Hepatocyte (in vitro differentiated cells): ENCODE results near the gene ZNF282. TPM values are rescaled to one million over a fixed set of nuclear protein-coding genes. Genes with fewer than 3 reads are reported as not detected.

Source experiments
- DNase-seq: peaks from one replicate; pipeline ENCODE4 v3.0.0-alpha.2; 2016; ENCODE audit warnings: low spot score
- H2AFZ ChIP-seq: fragments of 200-600 bp; sonication (generic); 2 replicates; pipeline ENCODE4 v1.6.0; 2016; ENCODE audit warnings: antibody characterized with exemption, mild to moderate bottlenecking
- H3K27ac ChIP-seq: fragments of 200-600 bp; sonication (generic); 2 replicates; pipeline ENCODE4 v1.5.1; 2016; ENCODE audit warnings: mild to moderate bottlenecking
- H3K27me3 ChIP-seq: fragments of 200-600 bp; sonication (generic); 2 replicates; pipeline ENCODE4 v1.6.1; 2016
- H3K36me3 ChIP-seq: fragments of 200-600 bp; sonication (generic); replicated peaks from 2 replicates; pipeline ENCODE4 v1.5.1; 2016; ENCODE audit warnings: low read depth; ENCODE audit not compliant: insufficient read depth
- H3K4me1 ChIP-seq: fragments of 200-600 bp; sonication (generic); 2 replicates; pipeline ENCODE4 v1.5.1; 2016; ENCODE audit warnings: mild to moderate bottlenecking, moderate library complexity; ENCODE audit not compliant: insufficient read depth
- H3K4me2 ChIP-seq: fragments of 200-600 bp; sonication (generic); 2 replicates; pipeline ENCODE4 v1.6.0; 2016
- H3K4me3 ChIP-seq: fragments of 200-600 bp; sonication (generic); 2 replicates; pipeline ENCODE4 v1.5.1; 2016; ENCODE audit warnings: mild to moderate bottlenecking
- H3K79me2 ChIP-seq: fragments of 200-600 bp; sonication (generic); 2 replicates; pipeline ENCODE4 v1.6.0; 2017; ENCODE audit warnings: mild to moderate bottlenecking
- H3K9me2 ChIP-seq: fragments of 200-600 bp; sonication (generic); replicated peaks from 2 replicates; pipeline ENCODE4 v1.6.0; 2017; ENCODE audit warnings: mild to moderate bottlenecking; ENCODE audit not compliant: insufficient read depth
- H3K9me3 ChIP-seq: fragments of 200-600 bp; sonication (generic); 2 replicates; pipeline ENCODE4 v1.5.1; 2016; ENCODE audit warnings: low read depth, mild to moderate bottlenecking
- H4K20me1 ChIP-seq: fragments of 200-600 bp; sonication (generic); 2 replicates; pipeline ENCODE4 v1.6.0; 2016; ENCODE audit warnings: mild to moderate bottlenecking; ENCODE audit not compliant: insufficient read depth, poor library complexity, severe bottlenecking
- EZH2 ChIP-seq: fragments of 200-600 bp; sonication (generic); IDR thresholded peaks from 2 replicates; pipeline ENCODE4 v1.6.1; 2016; ENCODE audit warnings: antibody characterized with exemption, mild to moderate bottlenecking, borderline replicate concordance
- EZH2phosphoT487 ChIP-seq: fragments of 200-600 bp; sonication (generic); IDR thresholded peaks from one replicate; pipeline ENCODE4 v1.6.1; 2018; ENCODE audit warnings: antibody characterized with exemption, mild to moderate bottlenecking, low read depth, moderate library complexity; ENCODE audit not compliant: unreplicated experiment, severe bottlenecking
- WGBS: methylation state at CpG from one replicate; pipeline ENCODE4 v1.1.6; 2016; ENCODE audit warnings: low lambda C conversion rate; ENCODE audit errors: missing lambda C conversion rate; 5-methylcytosine and 5-hydroxymethylcytosine counted together
- polyA plus RNA-seq: library from polyadenylated mRNA; unstranded; fragments of >200 nt; fragmentation: Nextera tagmentation; extraction: Ambion mirVana; gene quantifications from 2 replicates; pipeline ENCODE4 v1.2.1, GENCODE V29; 2016
- total RNA-seq: library from RNA; depleted of rRNA; stranded (reverse); fragments of >200 nt; gene quantifications from 2 replicates; pipeline ENCODE4 v1.2.3, GENCODE V29; 2014
- TF ChIP-seq, protein P1 (sequence below): fragments of 200-600 bp; sonication (generic); IDR thresholded peaks from 2 replicates; pipeline ENCODE4 v1.5.1; 2016; ENCODE audit warnings: antibody characterized with exemption, mild to moderate bottlenecking; ENCODE audit not compliant: poor library complexity

Gene ZNF282
- total and polyA plus RNA-seq, 2 experiments from 2014 or later: 10.8 to 16.7 TPM

DNA sequence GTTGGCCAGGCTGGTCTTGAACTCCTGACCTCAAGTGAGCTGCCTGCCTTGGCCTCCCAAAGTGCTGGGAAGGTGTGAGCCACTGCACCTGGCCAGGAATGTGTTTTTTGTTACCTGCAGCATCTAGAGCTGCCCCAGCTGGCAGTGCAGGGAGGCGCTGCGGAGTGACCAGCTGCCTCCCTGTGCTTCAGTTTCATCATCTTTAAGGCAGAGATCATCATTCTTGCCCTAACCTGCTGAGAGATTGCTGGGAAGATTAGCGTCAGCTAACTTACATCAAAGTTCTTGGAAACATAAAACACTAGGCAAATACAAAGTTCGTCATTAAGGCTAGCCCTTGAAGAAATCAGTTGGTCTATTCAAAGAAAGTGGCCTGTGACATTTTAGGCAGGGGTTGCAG, 2.3 kb downstream of the ZNF282 start:
- 82% methylated on average over 4 of the region's 4 CpGs for WGBS
- H3K36me3 ChIP-seq: no peaks in the 10 kb centered on the region
- H3K27ac ChIP-seq: no peak overlapping the region
- no peaks in the 10 kb centered on the region for H3K9me2 ChIP-seq
- DNase-seq: no peak
- H3K4me3 ChIP-seq: no peak overlapping the region
- TF ChIP-seq EZH2phosphoT487: no peak
- TF ChIP-seq EZH2: no peak
- TF ChIP-seq, protein P1, sequence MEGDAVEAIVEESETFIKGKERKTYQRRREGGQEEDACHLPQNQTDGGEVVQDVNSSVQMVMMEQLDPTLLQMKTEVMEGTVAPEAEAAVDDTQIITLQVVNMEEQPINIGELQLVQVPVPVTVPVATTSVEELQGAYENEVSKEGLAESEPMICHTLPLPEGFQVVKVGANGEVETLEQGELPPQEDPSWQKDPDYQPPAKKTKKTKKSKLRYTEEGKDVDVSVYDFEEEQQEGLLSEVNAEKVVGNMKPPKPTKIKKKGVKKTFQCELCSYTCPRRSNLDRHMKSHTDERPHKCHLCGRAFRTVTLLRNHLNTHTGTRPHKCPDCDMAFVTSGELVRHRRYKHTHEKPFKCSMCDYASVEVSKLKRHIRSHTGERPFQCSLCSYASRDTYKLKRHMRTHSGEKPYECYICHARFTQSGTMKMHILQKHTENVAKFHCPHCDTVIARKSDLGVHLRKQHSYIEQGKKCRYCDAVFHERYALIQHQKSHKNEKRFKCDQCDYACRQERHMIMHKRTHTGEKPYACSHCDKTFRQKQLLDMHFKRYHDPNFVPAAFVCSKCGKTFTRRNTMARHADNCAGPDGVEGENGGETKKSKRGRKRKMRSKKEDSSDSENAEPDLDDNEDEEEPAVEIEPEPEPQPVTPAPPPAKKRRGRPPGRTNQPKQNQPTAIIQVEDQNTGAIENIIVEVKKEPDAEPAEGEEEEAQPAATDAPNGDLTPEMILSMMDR: no peak
- H3K4me1 ChIP-seq: peaks cover 10% of the 10 kb centered on the region
- peaks cover 17% of the 10 kb centered on the region for H4K20me1 ChIP-seq
- peaks cover 60% of the 10 kb centered on the region for H3K79me2 ChIP-seq
- H2AFZ ChIP-seq: no peak overlapping the region
- no peaks in the 10 kb centered on the region for H3K9me3 ChIP-seq
- H3K27me3 ChIP-seq: no peaks in the 10 kb centered on the region
- peak overlapping the region; percentile 99 for H3K4me2 ChIP-seq

DNA sequence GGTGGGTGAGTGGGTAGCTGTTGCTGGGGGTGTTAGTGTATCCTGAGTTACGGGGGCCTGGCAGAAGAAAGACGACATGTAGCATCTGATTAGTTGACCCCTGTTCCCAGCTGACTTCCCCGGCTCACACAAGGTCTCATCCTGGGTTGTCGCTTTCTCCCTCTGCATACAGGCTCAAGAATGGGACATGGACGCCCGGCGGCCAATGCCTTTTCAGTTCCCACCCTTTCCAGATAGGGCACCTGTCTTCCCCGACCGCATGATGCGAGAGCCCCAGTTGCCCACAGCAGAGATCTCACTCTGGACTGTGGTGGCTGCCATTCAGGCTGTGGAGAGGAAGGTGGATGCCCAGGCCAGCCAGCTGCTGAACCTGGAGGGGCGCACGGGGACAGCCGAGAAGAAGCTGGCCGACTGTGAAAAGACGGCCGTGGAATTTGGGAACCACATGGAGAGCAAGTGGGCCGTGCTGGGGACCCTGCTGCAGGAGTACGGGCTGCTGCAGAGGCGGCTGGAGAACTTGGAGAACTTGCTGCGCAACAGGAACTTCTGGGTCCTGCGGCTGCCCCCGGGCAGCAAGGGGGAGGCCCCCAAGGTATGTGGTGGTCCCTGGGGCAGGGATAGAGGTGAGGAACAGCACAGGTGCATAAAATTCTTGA, 2.9 kb downstream of the ZNF282 start:
- TF ChIP-seq EZH2phosphoT487 (no peak), EZH2 (no peak)
- TF ChIP-seq, protein P1: no peak
- Histone ChIP-seq H3K79me2 (peaks cover 66% of the 10 kb centered on the region), H3K27ac (no peak overlapping the region)

DNA sequence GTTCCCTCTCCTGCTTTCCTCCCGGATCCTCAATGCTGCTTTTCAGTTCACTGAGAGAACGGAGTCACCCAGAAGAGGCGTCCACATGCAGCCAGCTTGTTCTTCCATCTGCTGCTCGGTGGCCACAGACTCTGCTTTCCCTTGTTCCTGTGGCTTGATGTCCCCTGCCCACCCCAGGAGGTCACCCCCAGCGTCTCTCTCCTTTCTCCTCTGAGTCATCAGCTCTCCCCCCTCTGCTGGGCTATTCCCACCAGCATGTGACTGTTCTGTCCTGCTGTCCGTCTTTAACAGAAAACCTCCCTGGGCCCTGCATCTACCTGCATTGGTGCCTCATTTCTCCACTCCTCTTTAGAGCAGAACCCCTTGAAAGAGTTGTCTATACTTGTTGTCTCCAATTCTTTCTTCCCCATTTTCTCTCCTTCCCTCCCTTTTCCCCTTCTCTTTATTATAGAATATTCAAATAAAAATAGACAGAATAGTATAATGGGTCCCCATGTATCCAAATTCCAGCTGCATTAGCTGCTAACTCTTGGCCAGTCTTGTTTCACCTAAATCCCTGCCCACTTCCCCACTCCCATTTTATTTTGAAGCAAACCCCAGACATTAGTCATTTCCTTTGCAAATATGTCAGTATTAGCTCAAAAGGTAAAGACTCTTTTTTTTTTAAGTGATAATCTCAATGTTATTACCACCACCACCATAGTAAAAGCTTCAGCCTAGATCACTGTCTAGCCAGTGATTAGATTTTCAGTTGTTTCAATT, 4.1 kb downstream of the ZNF282 start:
- H4K20me1 ChIP-seq: peaks cover 17% of the 10 kb centered on the region

More for the DNA sequence above, 2.9 kb downstream of the ZNF282 start:
- H2AFZ ChIP-seq: no peak overlapping the region
- H3K9me2 ChIP-seq: no peaks in the 10 kb centered on the region
- H3K27me3 ChIP-seq: no peaks in the 10 kb centered on the region
- H3K4me3 ChIP-seq: no peak overlapping the region
- peaks cover 17% of the 10 kb centered on the region for H4K20me1 ChIP-seq
- no peak for DNase-seq
- no peak overlapping the region for H3K4me2 ChIP-seq
- H3K36me3 ChIP-seq: no peaks in the 10 kb centered on the region
- WGBS: 94% methylated on average over 21 of the region's 22 CpGs
- H3K4me1 ChIP-seq: peaks cover 10% of the 10 kb centered on the region
- no peaks in the 10 kb centered on the region for H3K9me3 ChIP-seq

More for the DNA sequence above, 4.1 kb downstream of the ZNF282 start:
- peaks cover 10% of the 10 kb centered on the region for H3K4me1 ChIP-seq
- H3K27me3 ChIP-seq: no peaks in the 10 kb centered on the region
- H3K9me2 ChIP-seq: no peaks in the 10 kb centered on the region
- TF ChIP-seq EZH2phosphoT487: no peak
- TF ChIP-seq EZH2: no peak
- TF ChIP-seq, protein P1: no peak
- H3K27ac ChIP-seq: no peak overlapping the region
- no peaks in the 10 kb centered on the region for H3K9me3 ChIP-seq
- H3K36me3 ChIP-seq: no peaks in the 10 kb centered on the region
- peaks cover 77% of the 10 kb centered on the region for H3K79me2 ChIP-seq
- H3K4me2 ChIP-seq: no peak overlapping the region
- DNase-seq: no peak
- WGBS: 98% methylated on average over 6 of the region's 6 CpGs
- H2AFZ ChIP-seq: no peak overlapping the region
- no peak overlapping the region for H3K4me3 ChIP-seq
